ENCODE measurements around the gene C1QTNF3. TPM values are rescaled to one million over a fixed set of nuclear protein-coding genes. Genes with fewer than 3 reads are reported as not detected.
"Not testable (repeated sequence)": the region's sequence is repeated elsewhere in the genome, so short reads cannot be mapped to it uniquely, and the experiment has no call there.

C1QTNF3 gene
- total RNA-seq, 2 experiments from 2014 or later = 3.6 to 7.5 TPM

DNA sequence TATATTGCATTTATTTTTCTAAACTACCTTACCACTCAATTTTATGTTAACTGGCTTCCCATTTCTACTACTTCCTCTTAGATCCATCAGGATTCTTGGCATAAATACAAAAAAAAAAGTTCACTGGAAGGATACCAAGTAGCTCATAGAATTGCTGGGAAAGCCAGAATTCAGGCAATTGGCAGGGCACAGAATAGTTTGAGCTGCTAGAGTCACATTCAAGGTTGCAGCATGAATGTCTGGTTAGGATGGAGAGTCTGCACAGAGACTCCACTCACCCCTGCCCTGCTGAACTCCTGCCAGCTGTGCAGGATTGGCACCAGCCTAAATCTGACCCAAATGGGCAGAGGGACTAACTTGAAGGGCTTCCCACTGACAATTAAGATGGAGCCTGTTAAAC is 30.2 kb downstream of the C1QTNF3 start:
- no peak overlapping the region for H3K27ac ChIP-seq (ENCODE audit: low read depth, low read length, poor library complexity, severe bottlenecking)
- H3K36me3 ChIP-seq (ENCODE audit: insufficient read depth, low read length) = no peaks in the 10 kb centered on the region
- no peak for DNase-seq (ENCODE audit: low spot score)
- no peaks in the 10 kb centered on the region for H3K9me3 ChIP-seq (ENCODE audit: low read length)
- no peaks in the 10 kb centered on the region for H3K79me2 ChIP-seq (ENCODE audit: insufficient read depth, low read depth, low read length)
- BruUV-seq (replicated peaks) = no TSS peak
- POLR2A ChIA-PET = interaction anchor here (0.6 kb wide), 1 partner anchor 811 kb away, joined by 4 read pairs; no protein-coding TSS in a partner anchor
- no peak overlapping the region for H3K4me2 ChIP-seq (ENCODE audit: low read length)
- intact Hi-C loops (cut with micrococcal nuclease; ENCODE audit: unreplicated experiment) = no loop called here
- peaks cover 11% of the 10 kb centered on the region for H3K4me1 ChIP-seq (ENCODE audit: insufficient read depth, low read length, poor library complexity, severe bottlenecking)
- no peak overlapping the region for H3K4me3 ChIP-seq (ENCODE audit: low read depth, low read length, poor library complexity, severe bottlenecking)
- CTCF ChIA-PET (ENCODE audit: unreplicated experiment) = no interaction called here
- no peak overlapping the region for H2AFZ ChIP-seq (ENCODE audit: low read length)
- TF ChIP-seq, protein P1, sequence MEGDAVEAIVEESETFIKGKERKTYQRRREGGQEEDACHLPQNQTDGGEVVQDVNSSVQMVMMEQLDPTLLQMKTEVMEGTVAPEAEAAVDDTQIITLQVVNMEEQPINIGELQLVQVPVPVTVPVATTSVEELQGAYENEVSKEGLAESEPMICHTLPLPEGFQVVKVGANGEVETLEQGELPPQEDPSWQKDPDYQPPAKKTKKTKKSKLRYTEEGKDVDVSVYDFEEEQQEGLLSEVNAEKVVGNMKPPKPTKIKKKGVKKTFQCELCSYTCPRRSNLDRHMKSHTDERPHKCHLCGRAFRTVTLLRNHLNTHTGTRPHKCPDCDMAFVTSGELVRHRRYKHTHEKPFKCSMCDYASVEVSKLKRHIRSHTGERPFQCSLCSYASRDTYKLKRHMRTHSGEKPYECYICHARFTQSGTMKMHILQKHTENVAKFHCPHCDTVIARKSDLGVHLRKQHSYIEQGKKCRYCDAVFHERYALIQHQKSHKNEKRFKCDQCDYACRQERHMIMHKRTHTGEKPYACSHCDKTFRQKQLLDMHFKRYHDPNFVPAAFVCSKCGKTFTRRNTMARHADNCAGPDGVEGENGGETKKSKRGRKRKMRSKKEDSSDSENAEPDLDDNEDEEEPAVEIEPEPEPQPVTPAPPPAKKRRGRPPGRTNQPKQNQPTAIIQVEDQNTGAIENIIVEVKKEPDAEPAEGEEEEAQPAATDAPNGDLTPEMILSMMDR (conservative IDR thresholded peaks at IDR 0.05; ENCODE audit: low read length) = no peak
- TF ChIP-seq EZH2phosphoT487 (IDR thresholded peaks at IDR 0.05; ENCODE audit: borderline replicate concordance, low read depth, low read length) = no peak
- no peaks in the 10 kb centered on the region for H3K9me2 ChIP-seq (ENCODE audit: insufficient read depth, low read length)
- H4K20me1 ChIP-seq (ENCODE audit: insufficient read depth, low read length) = no peaks in the 10 kb centered on the region

DNA sequence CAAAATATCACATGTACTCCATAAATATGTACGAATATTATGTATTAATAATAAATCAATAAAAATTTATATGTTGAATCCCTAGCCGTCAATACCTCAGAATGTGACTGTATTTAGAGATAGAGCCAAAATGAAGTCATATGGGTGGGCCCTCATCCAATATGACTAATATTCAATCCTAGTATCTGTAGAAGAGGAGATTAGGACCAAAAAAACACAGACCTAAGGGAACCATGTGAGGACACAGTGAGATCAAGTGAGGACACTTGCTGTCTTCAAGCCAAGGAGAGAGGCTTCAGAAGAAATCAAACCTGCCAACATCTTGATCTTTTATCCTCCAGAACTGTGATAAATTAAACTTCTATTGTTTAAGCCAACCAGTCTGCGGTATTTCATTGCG is 31.5 kb downstream of the C1QTNF3 start:
- Histone ChIP-seq H4K20me1 (ENCODE audit: insufficient read depth, low read length) (no peaks in the 10 kb centered on the region), H3K27ac (ENCODE audit: low read depth, low read length, poor library complexity, severe bottlenecking) (no peak overlapping the region), H3K36me3 (ENCODE audit: insufficient read depth, low read length) (no peaks in the 10 kb centered on the region), H3K4me1 (ENCODE audit: insufficient read depth, low read length, poor library complexity, severe bottlenecking) (peaks cover 19% of the 10 kb centered on the region), H3K4me2 (ENCODE audit: low read length) (no peak overlapping the region), H3K79me2 (ENCODE audit: insufficient read depth, low read depth, low read length) (no peaks in the 10 kb centered on the region), H3K4me3 (ENCODE audit: low read depth, low read length, poor library complexity, severe bottlenecking) (no peak overlapping the region), H3K9me3 (ENCODE audit: low read length) (no peaks in the 10 kb centered on the region), H3K9me2 (ENCODE audit: insufficient read depth, low read length) (no peaks in the 10 kb centered on the region), H2AFZ (ENCODE audit: low read length) (no peak overlapping the region)
- CTCF ChIA-PET (ENCODE audit: unreplicated experiment) = no interaction called here
- intact Hi-C loops (cut with micrococcal nuclease; ENCODE audit: unreplicated experiment) = no loop called here
- DNase-seq (ENCODE audit: low spot score) = no peak
- POLR2A ChIA-PET = no interaction called here
- no TSS peak for BruUV-seq (replicated peaks)
- no peak for TF ChIP-seq EZH2phosphoT487 (IDR thresholded peaks at IDR 0.05; ENCODE audit: borderline replicate concordance, low read depth, low read length)
- TF ChIP-seq, protein P1 (conservative IDR thresholded peaks at IDR 0.05; ENCODE audit: low read length) = no peak

DNA sequence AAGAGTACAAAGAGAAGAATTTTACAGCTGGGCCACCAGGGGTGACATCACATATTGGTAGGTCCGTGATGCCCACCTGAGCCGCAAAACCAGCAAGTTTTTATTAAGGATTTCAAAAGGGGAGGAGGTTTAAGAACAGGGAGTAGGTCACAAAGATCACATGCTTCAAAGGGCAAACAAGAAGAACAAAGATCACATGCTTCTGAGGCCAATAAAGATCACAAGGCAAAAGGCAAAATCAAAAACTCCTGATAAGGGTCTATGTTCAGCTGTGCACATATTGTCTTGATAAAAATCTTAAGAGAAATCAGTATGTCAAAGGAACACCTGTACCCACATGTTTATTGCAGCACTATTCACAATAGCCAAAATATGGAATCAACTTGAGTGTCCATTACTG is 32.9 kb downstream of the C1QTNF3 start:
- POLR2A ChIA-PET; H3K36me3 ChIP-seq (ENCODE audit: insufficient read depth, low read length); H3K9me3 ChIP-seq (ENCODE audit: low read length); H3K27ac ChIP-seq (ENCODE audit: low read depth, low read length, poor library complexity, severe bottlenecking); H4K20me1 ChIP-seq (ENCODE audit: insufficient read depth, low read length); intact Hi-C loops (cut with micrococcal nuclease; ENCODE audit: unreplicated experiment); DNase-seq (ENCODE audit: low spot score); H3K79me2 ChIP-seq (ENCODE audit: insufficient read depth, low read depth, low read length); BruUV-seq (replicated peaks); H3K4me3 ChIP-seq (ENCODE audit: low read depth, low read length, poor library complexity, severe bottlenecking); H2AFZ ChIP-seq (ENCODE audit: low read length); CTCF ChIA-PET (ENCODE audit: unreplicated experiment); H3K9me2 ChIP-seq (ENCODE audit: insufficient read depth, low read length); H3K4me2 ChIP-seq (ENCODE audit: low read length): not testable (repeated sequence)
- H3K4me1 ChIP-seq (ENCODE audit: insufficient read depth, low read length, poor library complexity, severe bottlenecking) = peaks cover 19% of the 10 kb centered on the region

Data from OCI-LY7 (cell line).